Cardiac fibroblast (primary cell): ENCODE data around the gene CHCHD6.

Source experiments
- DNase-seq, 2 donors: peaks; one replicate each; pipeline versions ENCODE4 v3.0.0 to v3.0.0-alpha.2; 2010; ENCODE audit warnings: low read depth in 2 of 2
- H3K4me3 ChIP-seq, 2 donors: replicated peaks in 1 of 2; 1 replicate in 1 of 2; 2 replicates in 1 of 2; pipeline ENCODE4 v1.5.1; 2011; ENCODE audit warnings: low read depth in 2 of 2, low read length in 2 of 2, mild to moderate bottlenecking in 2 of 2, moderate library complexity in 1 of 2
- CTCF ChIP-seq: IDR thresholded peaks from one replicate; pipeline ENCODE4 v1.5.1; 2011; ENCODE audit warnings: low read depth, mild to moderate bottlenecking, low read length, inconsistent platforms

Gene CHCHD6

DNA sequence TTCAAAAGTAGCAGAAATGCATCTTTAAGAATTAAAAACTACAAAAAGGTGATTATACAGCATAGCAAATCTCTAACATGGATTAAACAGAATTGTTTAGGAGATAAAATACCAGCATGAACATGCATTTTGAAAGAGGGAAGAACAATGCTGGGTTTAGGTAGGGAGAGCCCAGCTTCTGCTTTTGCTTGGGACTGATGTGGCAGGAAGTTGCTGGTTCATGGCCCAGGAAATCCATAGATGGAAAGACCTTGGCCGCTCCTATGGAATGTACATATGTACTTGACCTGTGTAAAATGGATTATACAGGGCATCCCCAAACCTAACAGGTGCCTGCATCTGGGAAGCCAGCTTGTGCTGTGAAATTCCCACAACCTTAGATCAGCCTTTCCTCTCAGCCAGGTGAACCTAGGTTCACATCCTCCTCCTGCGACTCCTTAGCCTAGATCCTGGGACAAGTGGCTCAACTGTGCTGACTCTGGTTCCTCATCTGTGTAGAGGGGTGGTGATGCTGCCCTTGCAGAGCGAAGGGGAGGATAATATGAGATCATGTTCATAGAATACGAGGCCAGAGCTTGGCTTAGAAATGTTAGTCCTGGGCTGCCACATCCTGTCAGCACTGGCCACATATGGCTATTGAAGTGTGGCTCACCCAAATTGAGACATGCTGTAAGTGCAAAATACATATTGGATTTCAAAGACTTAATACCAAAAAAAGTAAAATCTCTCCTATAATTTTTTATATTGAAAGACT, 231.9 kb downstream of the CHCHD6 start:
- DNase-seq = no peak

DNA sequence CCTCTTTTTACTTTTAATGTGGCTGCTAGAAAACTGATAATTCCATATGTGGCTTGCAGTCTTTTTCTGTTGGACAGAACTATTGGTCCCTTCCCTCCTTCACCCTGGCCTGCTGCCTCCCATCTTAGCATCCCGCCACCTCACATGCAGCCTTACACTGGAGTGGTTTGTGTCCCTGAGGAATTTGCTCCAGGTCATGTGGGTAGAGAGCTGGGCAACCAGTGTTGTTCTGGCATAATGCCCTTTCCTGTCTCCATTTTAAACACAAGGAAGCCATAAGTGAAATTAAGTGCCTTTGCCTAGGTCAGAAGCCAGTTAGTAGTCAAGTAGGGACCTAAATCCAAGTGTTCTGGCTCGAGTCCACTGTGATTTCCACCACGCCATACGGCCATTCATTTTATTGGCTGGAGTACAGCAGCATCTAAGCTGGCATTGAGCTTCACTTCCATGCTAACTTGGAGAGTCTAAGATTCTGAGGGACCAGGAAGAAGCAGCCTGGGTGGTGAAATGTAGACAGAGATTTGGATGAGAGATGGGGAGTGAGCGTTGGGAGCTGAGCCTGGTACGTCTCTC, 232.9 kb downstream of the CHCHD6 start:
- peak in 1 of 2 donors; percentile 40 for DNase-seq
- H3K4me3 ChIP-seq = no peak overlapping the region
- TF ChIP-seq CTCF = no peak

More for the DNA sequence above, 231.9 kb downstream of the CHCHD6 start:
- TF ChIP-seq CTCF = no peak
- no peak overlapping the region for H3K4me3 ChIP-seq

GRCh38 chr3:126937533-126937932, 233.5 kb downstream of the CHCHD6 start:
- H3K4me3 ChIP-seq = no peak overlapping the region
- no peak for DNase-seq
- no peak for TF ChIP-seq CTCF

GRCh38 chr3:126937973-126938372, 233.9 kb downstream of the CHCHD6 start:
- TF ChIP-seq CTCF = no peak
- no peak overlapping the region for H3K4me3 ChIP-seq
- no peak for DNase-seq

DNA sequence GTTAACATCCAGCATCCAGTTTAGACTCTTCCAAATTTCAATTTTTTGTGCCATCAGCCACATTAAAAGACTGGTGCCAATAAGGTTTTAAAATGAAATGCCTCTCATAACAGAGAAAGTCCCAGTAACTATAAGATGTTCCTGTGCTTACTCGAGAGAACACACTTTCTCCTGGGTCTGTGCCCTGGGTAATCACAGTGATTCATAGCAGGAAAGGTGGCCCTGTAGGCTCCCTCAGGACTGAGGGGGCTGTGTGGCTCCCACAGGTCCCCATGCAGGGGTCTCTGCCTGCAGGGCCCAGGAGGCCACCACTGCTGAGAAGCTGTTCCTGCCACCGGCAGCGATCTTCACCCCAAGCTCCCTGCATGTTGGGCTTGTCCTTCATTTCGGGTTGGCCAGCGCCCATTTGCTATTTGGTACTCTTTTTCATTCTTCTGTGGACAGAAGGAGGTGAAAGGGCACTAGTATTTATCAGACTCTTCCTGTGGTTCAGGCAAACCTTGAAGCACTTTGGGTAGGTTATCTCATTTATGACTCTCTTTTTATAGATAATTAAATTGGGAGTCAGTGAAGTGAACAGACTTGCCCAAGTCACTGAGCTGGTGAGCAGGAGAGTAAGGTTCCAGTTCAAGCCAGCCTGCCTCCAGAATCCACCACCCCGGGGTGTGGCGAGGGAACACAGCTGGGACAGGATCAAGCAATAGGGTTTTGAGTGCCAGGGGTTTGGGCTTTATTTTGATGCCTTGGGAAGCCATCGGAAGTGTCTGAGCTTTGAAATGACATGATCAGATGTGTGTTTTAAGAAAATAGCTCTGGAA, 234.7 kb downstream of the CHCHD6 start:
- TF ChIP-seq CTCF = no peak
- no peak for DNase-seq
- H3K4me3 ChIP-seq = no peak overlapping the region

- no peak for DNase-seq
- TF ChIP-seq CTCF = peak; percentile 17
- H3K4me3 ChIP-seq = no peak overlapping the region
Measured at GRCh38 chr3:126939338-126939718, 235.3 kb downstream of the CHCHD6 start.
